ENCODE results near the gene NRGN. TPM values are rescaled to one million over a fixed set of nuclear protein-coding genes. Genes with fewer than 3 reads are reported as not detected.

Gene NRGN
- total RNA-seq, 1 donor from 2014 or later: 0.39 TPM

DNA sequence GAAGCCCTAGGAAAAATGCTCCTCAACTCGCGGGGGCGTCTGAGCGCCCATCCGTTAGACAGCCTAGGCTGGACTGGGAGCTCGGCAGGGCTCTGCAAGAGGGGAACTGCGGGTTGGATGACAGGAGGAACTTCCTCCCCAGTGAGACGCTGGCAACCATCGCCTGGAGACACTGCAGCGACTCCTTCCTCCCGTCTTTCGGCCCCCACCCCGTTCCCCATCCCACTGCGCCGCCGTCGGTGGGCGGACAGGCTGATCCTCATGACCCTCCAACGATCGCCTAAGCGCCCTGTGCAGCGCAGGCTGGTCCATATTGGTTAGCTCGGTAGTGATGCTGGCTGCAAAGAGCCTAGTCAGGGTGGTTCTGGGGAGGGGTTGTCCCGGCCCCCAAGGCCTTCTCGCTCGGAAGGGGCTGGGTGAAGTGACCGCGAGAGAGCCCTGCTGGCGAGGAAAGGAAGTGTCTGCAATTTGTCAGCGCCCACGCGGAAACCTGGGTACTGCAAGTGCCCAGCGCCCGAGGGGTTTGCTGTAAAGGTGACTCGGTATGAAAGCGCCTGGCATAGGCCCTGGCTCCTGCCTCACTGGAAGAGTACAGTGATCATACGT lies 638 bp downstream of the NRGN start:
- no peak for DNase-seq

DNA sequence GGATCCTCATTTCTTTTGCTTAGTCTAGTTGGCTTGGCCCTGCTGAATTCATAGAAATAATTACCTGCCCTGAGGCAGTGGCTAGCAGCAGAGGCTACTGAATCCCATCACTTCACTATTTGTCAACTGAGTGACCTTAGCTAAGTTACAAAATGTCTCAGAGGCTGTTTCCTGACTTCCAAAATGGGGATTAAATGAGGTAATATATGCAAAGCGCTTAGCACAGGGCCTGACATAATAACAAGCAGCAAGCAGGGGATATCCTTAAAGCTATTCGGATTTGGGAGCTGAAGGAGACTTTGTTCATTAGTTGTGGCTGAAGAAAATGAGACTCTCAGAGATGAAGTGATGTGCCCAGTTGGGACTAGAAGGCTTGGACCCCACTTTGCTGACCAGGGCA lies 2.8 kb downstream of the NRGN start:
- no peak for DNase-seq

DNA sequence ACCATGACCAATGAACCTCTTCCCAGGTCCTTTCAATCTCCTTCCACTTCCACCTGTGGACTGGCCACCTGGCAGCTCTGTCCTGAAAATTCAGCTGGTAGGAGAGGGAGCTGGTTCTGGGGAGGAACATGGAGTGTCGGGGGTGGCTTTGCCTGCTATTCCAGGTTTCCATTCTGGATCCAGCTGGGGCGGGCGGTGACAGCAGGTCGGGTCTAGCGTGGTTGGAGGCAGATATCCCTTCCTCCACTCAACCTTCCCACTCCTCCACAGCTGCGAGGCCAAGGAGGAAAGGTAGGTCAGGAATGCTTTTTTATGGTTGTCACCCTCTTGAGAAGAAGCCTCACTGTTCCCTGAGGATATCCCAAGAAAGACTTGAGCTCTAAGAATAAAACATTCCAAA lies 3.3 kb downstream of the NRGN start:
- no peak for DNase-seq

- no peak for DNase-seq
Measured at GRCh38 chr11:124745270-124745834, 5.6 kb downstream of the NRGN start.

DNA sequence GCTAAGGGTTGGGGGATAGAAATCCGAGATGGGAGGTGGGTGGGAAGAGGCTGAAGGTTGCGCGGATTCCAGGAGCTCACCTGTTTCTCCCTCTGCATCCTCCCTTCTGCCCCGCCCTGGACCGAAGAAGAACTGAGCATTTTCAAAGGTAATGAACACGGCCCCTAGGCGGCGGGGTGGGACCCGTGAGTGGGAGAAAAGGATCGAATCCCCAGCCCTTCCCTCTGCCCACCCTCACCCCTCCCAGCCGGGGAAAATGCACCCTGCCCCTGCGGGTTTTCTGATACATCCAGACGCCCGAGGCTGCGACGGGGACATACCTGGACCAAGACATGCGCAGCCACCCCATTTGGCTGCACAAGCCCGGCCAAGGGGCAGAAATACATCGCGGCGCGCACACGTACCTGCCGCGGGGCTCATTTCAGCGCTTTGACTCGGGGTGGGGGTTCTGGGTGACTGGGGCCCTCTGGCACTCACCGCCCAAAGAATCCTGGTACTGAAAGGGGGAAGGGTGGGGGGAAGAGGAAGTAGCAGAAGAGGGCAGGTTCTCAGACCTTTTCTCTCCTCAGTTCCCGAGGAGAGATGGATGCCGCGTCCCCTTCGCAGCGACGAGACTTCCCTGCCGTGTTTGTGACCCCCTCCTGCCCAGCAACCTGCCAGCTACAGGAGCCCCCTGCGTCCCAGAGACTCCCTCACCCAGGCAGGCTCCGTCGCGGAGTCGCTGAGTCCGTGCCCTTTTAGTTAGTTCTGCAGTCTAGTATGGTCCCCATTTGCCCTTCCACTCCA lies 6.3 kb downstream of the NRGN start:
- no peak for DNase-seq

DNA sequence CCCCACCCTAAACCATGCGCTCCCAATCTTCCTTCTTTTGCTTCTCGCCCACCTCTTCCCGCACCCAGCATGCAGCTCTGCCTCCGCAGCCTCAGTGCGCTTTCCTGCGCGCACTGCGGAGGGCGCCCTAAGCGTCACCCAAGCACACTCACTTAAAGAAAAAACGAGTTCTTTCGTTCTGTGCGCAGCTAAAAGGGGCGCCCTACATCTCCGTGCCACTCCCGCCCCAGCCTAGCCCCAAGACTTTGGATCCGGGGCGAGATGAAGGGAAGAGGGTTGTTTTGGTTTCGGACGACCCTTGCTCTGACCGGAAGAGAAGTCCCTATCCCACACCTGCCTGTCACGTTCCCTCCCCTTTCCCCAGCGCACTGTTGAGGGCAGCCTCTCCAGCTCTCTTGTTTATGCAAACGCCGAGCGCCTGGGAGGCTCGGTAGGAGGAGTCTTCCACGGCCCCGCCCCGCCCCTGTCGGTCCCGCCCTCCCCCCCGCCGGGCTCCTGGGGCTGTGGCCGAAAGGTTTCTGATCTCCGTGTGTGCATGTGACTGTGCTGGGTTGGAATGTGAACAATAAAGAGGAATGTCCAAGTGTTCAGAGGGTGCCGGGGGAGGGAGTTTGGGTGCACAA lies 7.0 kb downstream of the NRGN start:
- no peak for DNase-seq

DNA sequence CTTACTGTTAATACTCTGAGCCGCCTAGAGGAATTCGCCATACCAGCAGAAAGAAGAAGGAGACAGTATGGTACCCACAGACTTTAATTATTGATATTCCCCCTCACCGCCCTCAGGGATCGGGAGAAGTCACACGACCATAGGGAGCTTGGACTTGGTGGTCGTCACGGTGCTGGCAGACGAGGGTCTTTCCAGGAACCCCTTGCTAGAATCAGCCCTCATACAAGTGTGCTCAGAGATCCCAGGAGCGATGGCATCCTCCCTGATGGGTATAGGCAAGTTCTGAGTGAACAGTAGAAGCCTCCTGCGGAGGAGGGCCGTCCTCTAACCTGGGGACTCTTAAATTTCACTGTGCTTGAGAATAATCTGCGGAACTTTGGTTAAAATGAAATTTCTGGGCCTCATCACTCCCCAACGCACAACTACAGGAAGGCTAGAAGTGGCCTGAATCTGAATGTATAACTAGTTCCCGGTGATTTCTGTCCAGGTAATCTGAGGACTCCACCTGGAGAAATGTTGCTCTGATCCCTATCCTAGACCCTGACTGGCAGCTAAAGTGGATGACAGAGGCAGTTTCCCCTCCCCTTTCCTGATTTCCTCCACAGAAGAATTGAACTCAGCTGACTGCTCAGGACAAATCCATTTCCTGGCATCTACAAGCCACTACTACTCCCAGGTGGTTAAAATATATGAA lies 7.8 kb downstream of the NRGN start:
- DNase-seq: no peak

- DNase-seq: no peak
Measured at GRCh38 chr11:124748100-124748418, 8.3 kb downstream of the NRGN start.

GRCh38 chr11:124748481-124749343 lies 9.0 kb downstream of the NRGN start:
- DNase-seq: no peak

DNA sequence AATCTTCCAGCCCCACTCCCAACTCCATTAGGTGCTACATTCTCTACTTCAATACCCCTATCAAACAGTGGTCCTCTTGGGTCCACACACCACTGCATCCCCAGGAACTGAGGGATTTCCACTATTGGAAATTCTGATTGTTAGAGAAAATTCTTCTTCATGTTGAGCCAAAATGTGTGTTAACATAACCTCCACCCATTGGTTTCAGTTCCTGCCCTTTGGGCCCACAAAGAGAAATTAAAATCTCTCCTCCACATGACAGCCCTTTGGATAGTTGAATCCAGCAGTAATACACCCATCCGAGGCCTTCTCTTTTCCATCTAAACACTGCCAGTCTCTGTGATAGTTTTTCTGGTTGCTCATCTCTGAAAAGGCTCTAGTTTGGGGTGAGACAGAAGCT lies 10.2 kb downstream of the NRGN start:
- no peak for DNase-seq

DNA sequence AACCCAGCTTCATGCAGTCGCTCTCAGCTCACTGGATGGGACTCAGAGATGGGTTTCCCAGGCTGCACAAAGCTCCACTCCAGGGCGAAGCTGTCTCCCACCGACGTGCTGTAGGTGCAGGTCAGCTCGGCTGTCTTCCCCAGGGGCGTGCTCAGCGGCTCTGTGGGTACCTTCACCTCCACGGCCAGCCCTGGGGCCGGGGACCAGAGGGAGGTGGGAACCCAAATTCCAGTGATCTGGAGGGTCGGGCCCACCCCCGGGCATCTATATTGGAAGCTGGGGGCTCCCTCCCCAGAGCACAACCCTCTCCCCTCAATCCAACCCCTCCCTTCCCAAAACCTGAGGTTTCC lies 11.6 kb downstream of the NRGN start:
- no peak for DNase-seq

DNA sequence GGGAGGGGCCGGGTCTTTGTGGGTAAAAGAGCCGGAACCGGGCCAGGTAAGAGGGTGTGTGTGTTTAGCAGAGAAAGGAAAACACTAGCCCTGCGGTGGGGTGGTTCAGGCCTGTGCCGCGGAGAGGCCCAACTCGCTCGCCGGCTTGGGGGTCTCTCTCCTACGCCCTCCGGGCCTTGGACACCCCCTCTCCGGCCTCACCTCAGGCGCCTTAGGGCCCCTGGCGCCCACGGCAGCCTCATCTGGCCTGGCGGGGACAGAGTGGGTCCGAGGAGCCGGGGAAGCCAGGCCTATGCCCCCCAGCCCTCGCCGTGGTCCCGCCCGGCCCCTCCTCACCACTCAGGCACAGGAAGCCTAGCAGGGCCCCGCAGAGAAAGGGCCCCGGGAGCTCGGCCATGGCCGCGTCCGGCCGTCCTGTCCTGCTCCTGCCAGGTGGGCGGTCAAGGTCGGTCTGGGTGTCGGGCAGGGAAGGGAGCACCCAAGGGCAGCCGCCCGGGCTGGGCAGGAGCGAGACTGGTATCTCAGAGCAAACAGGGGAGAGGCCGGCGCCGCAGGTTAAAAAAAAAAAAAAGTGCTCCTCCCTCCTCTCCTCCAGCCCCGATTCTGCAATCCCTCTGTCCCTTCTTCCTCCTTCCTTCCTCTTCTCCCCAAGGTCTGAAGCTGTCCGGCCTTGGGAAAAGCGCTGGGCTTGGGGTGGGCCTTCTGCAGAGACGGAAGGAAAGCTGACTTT lies 12.2 kb downstream of the NRGN start, which contains the start of gene VSIG2:
Gene VSIG2 (minus strand): TSS at position 515 of the 730 bp plus-strand sequence. CDS start 118 bp downstream, at position 397.
- DNase-seq: no peak

GRCh38 chr11:124752471-124753102 lies 12.8 kb downstream of the NRGN start:
- DNase-seq: no peak

GRCh38 chr11:124753205-124753604 lies 13.5 kb downstream of the NRGN start:
- DNase-seq: no peak

DNA sequence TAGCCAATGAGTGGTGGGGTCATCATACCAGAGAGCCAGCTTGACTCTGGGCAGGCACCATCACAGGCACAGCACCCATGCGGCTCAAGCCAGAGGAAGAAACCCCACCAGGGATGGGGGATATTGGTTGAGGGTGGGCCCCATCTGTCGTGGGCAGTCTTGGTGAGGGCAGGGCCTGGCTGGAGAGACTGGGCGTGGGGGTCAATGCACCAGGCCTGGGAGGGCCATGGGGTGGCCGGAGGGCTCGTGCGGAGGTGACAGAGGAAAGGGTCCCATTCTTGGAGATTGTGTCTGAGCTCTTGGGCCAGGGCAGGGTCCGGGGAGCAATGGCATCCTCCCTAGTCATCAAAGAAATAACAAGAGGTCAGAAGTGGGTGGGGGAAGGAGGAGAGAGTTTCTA lies 13.9 kb downstream of the NRGN start:
- no peak for DNase-seq

DNA sequence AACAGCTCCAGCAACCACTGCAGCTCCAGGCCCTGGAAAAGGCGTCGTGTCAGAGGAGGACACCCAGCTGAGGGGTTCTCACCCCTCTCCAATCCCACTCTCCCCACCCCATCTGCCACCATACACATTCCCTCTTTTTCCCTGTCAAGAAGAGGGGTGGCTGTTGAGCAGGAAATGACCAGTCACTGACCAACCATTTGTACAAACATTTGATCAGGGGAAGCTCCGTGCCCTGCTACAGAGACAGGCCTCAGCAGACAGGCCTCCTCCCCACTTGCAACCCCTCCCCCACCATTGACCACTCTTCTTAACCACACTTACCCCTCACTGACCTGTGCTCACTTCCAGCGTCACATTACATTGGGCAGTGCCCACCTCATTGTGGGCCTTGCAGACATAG lies 14.6 kb downstream of the NRGN start:
- no peak for DNase-seq

DNA sequence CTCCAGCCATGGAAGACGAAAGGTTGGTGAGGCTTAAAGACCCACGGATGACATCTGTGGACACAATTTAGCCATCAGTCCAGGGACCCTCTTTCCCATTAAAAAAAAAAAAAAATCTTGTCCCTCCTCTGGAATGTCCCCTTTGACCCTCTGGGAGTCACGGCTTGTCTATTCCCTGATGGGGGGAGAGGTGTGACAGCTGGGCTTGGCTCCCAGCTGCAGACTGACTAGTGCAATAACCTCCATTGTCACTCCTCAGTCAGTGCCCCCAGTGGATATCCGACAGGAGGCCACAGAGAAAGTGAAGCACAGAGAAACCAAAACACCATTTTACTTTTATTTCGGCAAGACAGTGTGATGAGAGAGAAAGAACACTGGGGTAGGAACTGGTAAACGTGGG lies 15.0 kb downstream of the NRGN start:
- no peak for DNase-seq

GRCh38 chr11:124756033-124756752 lies 16.5 kb downstream of the NRGN start:
- no peak for DNase-seq

- DNase-seq: no peak
Measured at GRCh38 chr11:124756753-124757227, 17.0 kb downstream of the NRGN start.

GRCh38 chr11:124757320-124757719 lies 17.6 kb downstream of the NRGN start:
- no peak for DNase-seq
